Endothelial cell of umbilical vein (primary cell): Measurements from ENCODE around the gene DEUP1. TPM values are rescaled to one million over a fixed set of nuclear protein-coding genes. Genes with fewer than 3 reads are reported as not detected.

Experiments
- BruUV-seq: library from RNA; stranded (reverse); fragments of 400-500 nt; replicated peaks from 2 replicates; lab custom pipeline; 2021; lab: Mats Ljungman, UMichigan
- CTCF ChIA-PET: fragments of 300-600, 350-600 bp; sonication (Branson Sonifier 250); formaldehyde crosslinking; loops from one replicate; lab custom pipeline; 2021; ENCODE audit warnings: antibody characterized with exemption, inconsistent platforms; lab: Charles Lee
- POLR2A ChIA-PET: fragments of 300-600, 350-600 bp; sonication (Branson Sonifier 250); formaldehyde crosslinking; loops from one replicate; lab custom pipeline; 2021; ENCODE audit warnings: antibody characterized with exemption, inconsistent platforms; lab: Charles Lee
- DNase-seq: peaks from one replicate; pipeline ENCODE4 v3.0.0-alpha.2; 2011; ENCODE audit warnings: low read depth, low spot score
- FAIRE-seq: peaks from 2 replicates; lab custom pipeline; 2011; peaks lifted over from hg19 to GRCh38; lab: Jason Lieb, UNC
- H2AFZ ChIP-seq: 2 replicates; pipeline ENCODE4 v1.6.0; 2012; ENCODE audit warnings: low read depth, low read length, control low read depth, inconsistent platforms
- H3K27ac ChIP-seq: 2 replicates; pipeline ENCODE4 v1.5.1; 2011; ENCODE audit warnings: low read depth, mild to moderate bottlenecking, control low read depth, low read length, moderate library complexity; ENCODE audit not compliant: insufficient read depth
- H3K27me3 ChIP-seq, 2 experiments: 2 replicates each; pipeline versions ENCODE4 v1.6.0 to v1.6.1; 2011; ENCODE audit warnings: low read length in 2 of 2, mixed read lengths in 1 of 2; ENCODE audit not compliant: control insufficient read depth in 2 of 2, insufficient read depth in 2 of 2
- H3K36me3 ChIP-seq, 2 experiments: 2 replicates in 1 of 2; 3 replicates in 1 of 2; pipeline ENCODE4 v1.5.1; 2011; ENCODE audit warnings: low read length in 2 of 2, mild to moderate bottlenecking in 1 of 2, moderate library complexity in 1 of 2; ENCODE audit not compliant: control insufficient read depth in 2 of 2, insufficient read depth in 2 of 2; ENCODE audit errors: extremely low read depth in 1 of 2
- H3K4me1 ChIP-seq: 3 replicates; pipeline ENCODE4 v1.5.1; 2011; ENCODE audit warnings: mild to moderate bottlenecking, low read length; ENCODE audit not compliant: control insufficient read depth, insufficient read depth; ENCODE audit errors: extremely low read depth
- H3K4me2 ChIP-seq: 2 replicates; pipeline ENCODE4 v1.6.1; 2011; ENCODE audit warnings: low read length, control low read depth, mixed read lengths; ENCODE audit not compliant: insufficient read depth
- H3K4me3 ChIP-seq, 3 experiments: fragments of 200-600 bp in 1 of 3; sonication (generic), shearing (Covaris generic) in 1 of 3; replicated peaks in 1 of 3; 2 replicates each; pipeline ENCODE4 v1.5.1; 2011 to 2016; ENCODE audit warnings: control low read depth in 3 of 3, low read length in 3 of 3, mild to moderate bottlenecking in 2 of 3, inconsistent platforms in 1 of 3, low read depth in 1 of 3, moderate library complexity in 1 of 3; ENCODE audit not compliant: insufficient read depth in 1 of 3
- H3K79me2 ChIP-seq: 2 replicates; pipeline ENCODE4 v1.6.0; 2012; ENCODE audit warnings: low read length, inconsistent platforms; ENCODE audit not compliant: control insufficient read depth, insufficient read depth
- H3K9ac ChIP-seq: replicated peaks from 2 replicates; pipeline ENCODE3; 2011; ENCODE audit warnings: low read length, control low read depth; ENCODE audit not compliant: insufficient read depth; ENCODE audit errors: extremely low read depth
- H3K9me1 ChIP-seq: replicated peaks from 3 replicates; pipeline ENCODE4 v1.6.0; 2011; ENCODE audit warnings: mild to moderate bottlenecking, low read length; ENCODE audit not compliant: control insufficient read depth, insufficient read depth; ENCODE audit errors: extremely low read depth
- H3K9me3 ChIP-seq: replicated peaks from 2 replicates; pipeline ENCODE4 v1.5.1; 2012; ENCODE audit warnings: low read length, inconsistent platforms; ENCODE audit not compliant: control insufficient read depth, insufficient read depth
- H4K20me1 ChIP-seq: replicated peaks from 2 replicates; pipeline ENCODE3; 2011; ENCODE audit warnings: mild to moderate bottlenecking, low read length; ENCODE audit not compliant: control insufficient read depth, insufficient read depth; ENCODE audit errors: extremely low read depth
- CTCF ChIP-seq, 2 donors: IDR thresholded peaks; 1 replicate in 1 of 2; 2 replicates in 1 of 2; pipeline ENCODE4 v1.5.1; 2011; ENCODE audit warnings: low read length in 2 of 2, mild to moderate bottlenecking in 2 of 2, moderate library complexity in 2 of 2, control low read depth in 1 of 2, inconsistent platforms in 1 of 2, low read depth in 1 of 2; ENCODE audit not compliant: insufficient read depth in 1 of 2; ENCODE audit errors: extremely low read depth in 1 of 2
- EZH2 ChIP-seq: IDR thresholded peaks from 2 replicates; pipeline ENCODE4 v1.6.1; 2012; ENCODE audit warnings: borderline replicate concordance, low read depth, mild to moderate bottlenecking, moderate library complexity, low read length, inconsistent platforms; ENCODE audit not compliant: severe bottlenecking
- FOS ChIP-seq: IDR thresholded peaks from 2 replicates; pipeline ENCODE4 v1.6.1; 2011; ENCODE audit warnings: mild to moderate bottlenecking, low read length, moderate library complexity, borderline replicate concordance; ENCODE audit not compliant: insufficient read depth
- GATA2 ChIP-seq: IDR thresholded peaks from 2 replicates; pipeline ENCODE4 v1.7.0; 2011; ENCODE audit warnings: low read depth, mild to moderate bottlenecking, moderate library complexity, mixed read lengths, low read length; ENCODE audit not compliant: insufficient read length, insufficient read depth
- JUN ChIP-seq: IDR thresholded peaks from 2 replicates; pipeline ENCODE4 v1.6.1; 2011; ENCODE audit warnings: borderline replicate concordance, low read depth; ENCODE audit not compliant: insufficient read length, insufficient read depth
- MAX ChIP-seq: IDR thresholded peaks from 2 replicates; pipeline ENCODE4 v1.6.1; 2011; ENCODE audit not compliant: insufficient read depth, insufficient read length
- MYC ChIP-seq: IDR thresholded peaks from one replicate; pipeline ENCODE4 v1.6.1; 2011; ENCODE audit warnings: mild to moderate bottlenecking, low read depth, low read length
- POLR2A ChIP-seq: IDR thresholded peaks from 2 replicates; pipeline ENCODE4 v1.6.1; 2012; ENCODE audit warnings: low read depth, mild to moderate bottlenecking, control low read depth, low read length
- POLR2AphosphoS5 ChIP-seq: IDR thresholded peaks from 2 replicates; pipeline ENCODE4 v1.6.1; 2012; ENCODE audit warnings: low read depth, mild to moderate bottlenecking, control low read depth, low read length, moderate library complexity; ENCODE audit not compliant: insufficient read depth
- dilution Hi-C: fragments of 300-500 bp; cut with MboI; formaldehyde crosslinking; loops from one replicate; pipeline ENCODE4 v1.15.0; 2019; ENCODE audit warnings: low sequenced_read_pairs; ENCODE audit not compliant: extremely low pct_ligation_motif_present
- intact Hi-C: fragments of 100-400 bp; cut with micrococcal nuclease; formaldehyde crosslinking; loops from one replicate; pipeline ENCODE4 v1.10.0; 2022
- polyA plus RNA-seq, 4 experiments: library from polyadenylated mRNA; depleted of rRNA in 3 of 4; stranded (reverse) in 3 of 4; unstranded in 1 of 4; fragments of >200 nt; gene quantifications; 2 replicates each; pipeline versions ENCODE4 v1.2.1 to v1.2.3, GENCODE V29; 2011 to 2012; ENCODE audit warnings: missing spikeins in 1 of 4
- total RNA-seq: library from RNA; stranded (reverse); gene quantifications from 2 replicates; pipeline ENCODE4 v1.2.3, GENCODE V29; 2021

Gene DEUP1
- total and polyA plus RNA-seq, 2 donors (not counting 3 experiments of a cell fraction or from before 2014, with no cell fraction given), result not detected

- Histone ChIP-seq H3K4me3 (no peak overlapping the region), H3K9me1 (no peaks in the 10 kb centered on the region), H3K9me3 (no peaks in the 10 kb centered on the region), H3K27ac (no peak overlapping the region), H3K36me3 (no peaks in the 10 kb centered on the region), H3K79me2 (no peaks in the 10 kb centered on the region), H2AFZ (no peak overlapping the region), H3K9ac (no peak overlapping the region), H3K4me2 (no peak overlapping the region), H3K27me3 (peaks cover 9 to 15% of the 10 kb centered on the region in 2 experiments), H4K20me1 (no peaks in the 10 kb centered on the region), H3K4me1 (no peaks in the 10 kb centered on the region)
- dilution Hi-C loops, result no loop called here
- no peak for FAIRE-seq
- intact Hi-C loops, result no loop called here
- BruUV-seq, result no TSS peak
- ChIA-PET POLR2A (no interaction called here), CTCF (no interaction called here)
- TF ChIP-seq MYC, result no peak
- TF ChIP-seq CTCF (IDR thresholded peaks at IDR 0.05; ENCODE audit: extremely low read depth in 1 of 2, insufficient read depth in 1 of 2, low read depth in 1 of 2, low read length in 2 of 2), result no peak
- TF ChIP-seq JUN, result no peak
- TF ChIP-seq EZH2, result no peak
- no peak for TF ChIP-seq POLR2A
- TF ChIP-seq MAX, result no peak
- no peak for TF ChIP-seq FOS
- no peak for TF ChIP-seq POLR2AphosphoS5
- no peak for TF ChIP-seq GATA2
- no peak for DNase-seq
Measured at GRCh38 chr11:93326681-93327080, 3.9 kb upstream of the DEUP1 start.
